Activated CD4-positive, alpha-beta memory T cell treated with anti-CD3 and anti-CD28 coated beads, Interleukin-2, amount 10 ng/mL, durations not matched to agents 7 days and 5 days (primary cell): ENCODE data around the gene FAM193A. TPM values are rescaled to one million over a fixed set of nuclear protein-coding genes. Genes with fewer than 3 reads are reported as not detected.
"Not testable (repeated sequence)": the region's sequence is repeated elsewhere in the genome, so short reads cannot be mapped to it uniquely, and the experiment has no call there.

Source experiments
- CTCF ChIA-PET: fragments of 350-600 bp; sonication (Branson Sonifier 250); formaldehyde crosslinking; loops from one replicate; lab custom pipeline; 2021; ENCODE audit warnings: antibody characterized with exemption, inconsistent platforms; lab: Charles Lee
- POLR2A ChIA-PET: fragments of 350-600 bp; sonication (Branson Sonifier 250); formaldehyde crosslinking; loops from one replicate; lab custom pipeline; 2021; ENCODE audit warnings: antibody characterized with exemption; lab: Charles Lee
- DNase-seq: peaks from one replicate; pipeline ENCODE4 v3.0.0-alpha.2; 2020
- H3K27ac Mint-ChIP-seq: one replicate; pipeline ENCODE4 v1.8.0; 2021; ENCODE audit warnings: mild to moderate bottlenecking, mixed read lengths
- H3K27me3 Mint-ChIP-seq: one replicate; pipeline ENCODE4 v1.8.0; 2021; ENCODE audit warnings: mixed read lengths
- H3K36me3 Mint-ChIP-seq: one replicate; pipeline ENCODE4 v1.8.0; 2021; ENCODE audit warnings: low read depth, mixed read lengths
- H3K4me1 Mint-ChIP-seq: one replicate; pipeline ENCODE4 v1.8.0; 2021; ENCODE audit warnings: mixed read lengths
- H3K4me3 Mint-ChIP-seq: one replicate; pipeline ENCODE4 v1.8.0; 2021; ENCODE audit warnings: mild to moderate bottlenecking, mixed read lengths
- H3K9me3 Mint-ChIP-seq: one replicate; pipeline ENCODE4 v1.8.0; 2021; ENCODE audit warnings: mixed read lengths
- total RNA-seq, 2 experiments: library from RNA; stranded (reverse); gene quantifications; one replicate each; pipeline ENCODE4 v1.2.3, GENCODE V29; 2021

The FAM193A gene
- total RNA-seq, 2 experiments from 2014 or later: 27.4 to 27.9 TPM

- H3K4me1 Mint-ChIP-seq, H3K27me3 Mint-ChIP-seq, DNase-seq, CTCF ChIA-PET, H3K9me3 Mint-ChIP-seq, POLR2A ChIA-PET, H3K27ac Mint-ChIP-seq, H3K4me3 Mint-ChIP-seq: not testable (repeated sequence)
- peaks cover 15% of the 10 kb centered on the region for H3K36me3 Mint-ChIP-seq
These were observed 190.4 kb downstream of the FAM193A start for GRCh38 chr4:2726881-2727280.

- peaks cover 13% of the 10 kb centered on the region for H3K4me1 Mint-ChIP-seq
- no peaks in the 10 kb centered on the region for H3K9me3 Mint-ChIP-seq
- ChIA-PET CTCF (no interaction called here), POLR2A (no interaction called here)
- H3K27me3 Mint-ChIP-seq: no peaks in the 10 kb centered on the region
- H3K36me3 Mint-ChIP-seq: peaks cover 21% of the 10 kb centered on the region
- no peak overlapping the region for H3K4me3 Mint-ChIP-seq
- H3K27ac Mint-ChIP-seq: no peak overlapping the region
- no peak for DNase-seq
These were observed 191.8 kb downstream of the FAM193A start for GRCh38 chr4:2728221-2728620.

GRCh38 chr4:2728806-2729532 lies 192.5 kb downstream of the FAM193A start:
- H3K36me3 Mint-ChIP-seq: peaks cover 26% of the 10 kb centered on the region
- no peak overlapping the region for H3K27ac Mint-ChIP-seq
- no peaks in the 10 kb centered on the region for H3K9me3 Mint-ChIP-seq
- no peaks in the 10 kb centered on the region for H3K27me3 Mint-ChIP-seq
- CTCF ChIA-PET: no interaction called here
- POLR2A ChIA-PET: interaction anchor here (1.0 kb wide), 1 partner anchor 194 kb away, joined by 4 read pairs; no protein-coding TSS in a partner anchor
- DNase-seq: no peak
- H3K4me3 Mint-ChIP-seq: no peak overlapping the region
- peaks cover 12% of the 10 kb centered on the region for H3K4me1 Mint-ChIP-seq

GRCh38 chr4:2729533-2729875 lies 193.1 kb downstream of the FAM193A start:
- no peaks in the 10 kb centered on the region for H3K27me3 Mint-ChIP-seq
- H3K27ac Mint-ChIP-seq: no peak overlapping the region
- ChIA-PET CTCF (no interaction called here), POLR2A (interaction anchor here (1.0 kb wide), 1 partner anchor 193 kb away, joined by 4 read pairs; no protein-coding TSS in a partner anchor)
- H3K4me1 Mint-ChIP-seq: peaks cover 11% of the 10 kb centered on the region
- peaks cover 31% of the 10 kb centered on the region for H3K36me3 Mint-ChIP-seq
- DNase-seq: no peak
- H3K9me3 Mint-ChIP-seq: no peaks in the 10 kb centered on the region
- H3K4me3 Mint-ChIP-seq: no peak overlapping the region

GRCh38 chr4:2731907-2732317 lies 195.5 kb downstream of the FAM193A start:
- CTCF ChIA-PET: no interaction called here
- no peak overlapping the region for H3K27ac Mint-ChIP-seq
- no peak for DNase-seq
- H3K36me3 Mint-ChIP-seq: peaks cover 47% of the 10 kb centered on the region
- H3K4me1 Mint-ChIP-seq: peaks cover 12% of the 10 kb centered on the region
- no peaks in the 10 kb centered on the region for H3K27me3 Mint-ChIP-seq
- POLR2A ChIA-PET: interaction anchor here (1.8 kb wide), 1 partner anchor 14 kb away, joined by 5 read pairs; no protein-coding TSS in a partner anchor
- no peak overlapping the region for H3K4me3 Mint-ChIP-seq
- peaks cover 11% of the 10 kb centered on the region for H3K9me3 Mint-ChIP-seq

GRCh38 chr4:2732526-2732925 lies 196.1 kb downstream of the FAM193A start:
- peaks cover 12% of the 10 kb centered on the region for H3K4me1 Mint-ChIP-seq
- H3K27ac Mint-ChIP-seq: peak overlapping the region; percentile 35
- POLR2A ChIA-PET: interaction anchor here (1.8 kb wide), 1 partner anchor 13 kb away, joined by 5 read pairs; no protein-coding TSS in a partner anchor
- peaks cover 47% of the 10 kb centered on the region for H3K36me3 Mint-ChIP-seq
- no peak overlapping the region for H3K4me3 Mint-ChIP-seq
- no peak for DNase-seq
- CTCF ChIA-PET: no interaction called here
- H3K9me3 Mint-ChIP-seq: peaks cover 11% of the 10 kb centered on the region
- H3K27me3 Mint-ChIP-seq: no peaks in the 10 kb centered on the region

- peaks cover 12% of the 10 kb centered on the region for H3K4me1 Mint-ChIP-seq
- H3K9me3 Mint-ChIP-seq: peaks cover 12% of the 10 kb centered on the region
- H3K27me3 Mint-ChIP-seq: no peaks in the 10 kb centered on the region
- no peak overlapping the region for H3K4me3 Mint-ChIP-seq
- peaks cover 50% of the 10 kb centered on the region for H3K36me3 Mint-ChIP-seq
- H3K27ac Mint-ChIP-seq: peak overlapping the region; percentile 35
- ChIA-PET POLR2A (no interaction called here), CTCF (no interaction called here)
- DNase-seq: no peak
These were observed 196.8 kb downstream of the FAM193A start for GRCh38 chr4:2733001-2733843.

- CTCF ChIA-PET: no interaction called here
These were observed 197.6 kb downstream of the FAM193A start for GRCh38 chr4:2733844-2734574.

GRCh38 chr4:2734612-2735011 lies 198.2 kb downstream of the FAM193A start:
- no peak overlapping the region for H3K27ac Mint-ChIP-seq
- peaks cover 15% of the 10 kb centered on the region for H3K9me3 Mint-ChIP-seq
- H3K4me3 Mint-ChIP-seq: no peak overlapping the region
- CTCF ChIA-PET: no interaction called here
- peaks cover 50% of the 10 kb centered on the region for H3K36me3 Mint-ChIP-seq
- DNase-seq: no peak
- no peaks in the 10 kb centered on the region for H3K27me3 Mint-ChIP-seq
- POLR2A ChIA-PET: no interaction called here
- H3K4me1 Mint-ChIP-seq: peaks cover 12% of the 10 kb centered on the region

More at GRCh38 chr4:2733844-2734574, 197.6 kb downstream of the FAM193A start:
- H3K27me3 Mint-ChIP-seq: no peaks in the 10 kb centered on the region
- peaks cover 12% of the 10 kb centered on the region for H3K4me1 Mint-ChIP-seq
- no peak overlapping the region for H3K27ac Mint-ChIP-seq
- H3K36me3 Mint-ChIP-seq: peaks cover 51% of the 10 kb centered on the region
- no peak overlapping the region for H3K4me3 Mint-ChIP-seq
- no peak for DNase-seq
- H3K9me3 Mint-ChIP-seq: peaks cover 15% of the 10 kb centered on the region
- POLR2A ChIA-PET: no interaction called here

GRCh38 chr4:2735869-2736268 lies 199.4 kb downstream of the FAM193A start:
- no peaks in the 10 kb centered on the region for H3K27me3 Mint-ChIP-seq
- peaks cover 12% of the 10 kb centered on the region for H3K4me1 Mint-ChIP-seq
- DNase-seq: no peak
- peaks cover 60% of the 10 kb centered on the region for H3K36me3 Mint-ChIP-seq
- ChIA-PET CTCF (no interaction called here), POLR2A (no interaction called here)
- H3K27ac Mint-ChIP-seq: no peak overlapping the region
- peaks cover 15% of the 10 kb centered on the region for H3K9me3 Mint-ChIP-seq
- H3K4me3 Mint-ChIP-seq: no peak overlapping the region

GRCh38 chr4:2738296-2738695 lies 201.8 kb downstream of the FAM193A start:
- POLR2A ChIA-PET: interaction anchor here (0.8 kb wide), 1 partner anchor 8 kb away, joined by 3 read pairs; no protein-coding TSS in a partner anchor
- H3K4me1 Mint-ChIP-seq, CTCF ChIA-PET: not testable (repeated sequence)

GRCh38 chr4:2741626-2742025 lies 205.2 kb downstream of the FAM193A start:
- Mint-ChIP-seq H3K9me3 (peaks cover 6% of the 10 kb centered on the region), H3K27ac (no peak overlapping the region), H3K27me3 (no peaks in the 10 kb centered on the region), H3K36me3 (peaks cover 71% of the 10 kb centered on the region), H3K4me1 (peaks cover 33% of the 10 kb centered on the region), H3K4me3 (no peak overlapping the region)
- POLR2A ChIA-PET: no interaction called here
- CTCF ChIA-PET: no interaction called here
- DNase-seq: no peak

More at GRCh38 chr4:2738296-2738695, 201.8 kb downstream of the FAM193A start:
- DNase-seq, H3K27ac Mint-ChIP-seq, H3K4me3 Mint-ChIP-seq, H3K27me3 Mint-ChIP-seq: not testable (repeated sequence)
- Mint-ChIP-seq H3K9me3 (peaks cover 15% of the 10 kb centered on the region), H3K36me3 (peaks cover 62% of the 10 kb centered on the region)
